ENCODE measurements around the gene NUDT9.

GRCh38 chr4:87416965-87417364 lies 5.4 kb upstream of the NUDT9 start:
- TF ChIP-seq CTCF (conservative IDR thresholded peaks at IDR 0.05) (no peak), ZFX (IDR thresholded peaks at IDR 0.05) (no peak)

All from C4-2B (cell line).